Dermis microvascular lymphatic vessel endothelial cell (primary cell): Measurements from ENCODE around the gene LAMA1. TPM values are rescaled to one million over a fixed set of nuclear protein-coding genes. Genes with fewer than 3 reads are reported as not detected.
"Not testable (repeated sequence)": the region's sequence is repeated elsewhere in the genome, so short reads cannot be mapped to it uniquely, and the experiment has no call there.

Experiments used
- DNase-seq, 2 donors: peaks; one replicate each; pipeline versions ENCODE4 v3.0.0 to v3.0.0-alpha.2; 2010; ENCODE audit warnings: low read depth in 2 of 2
- total RNA-seq: library from RNA; depleted of rRNA; stranded (reverse); fragments of >200 nt; gene quantifications from 2 replicates; pipeline ENCODE4 v1.2.1, GENCODE V29; 2014

Gene LAMA1
- total RNA-seq, 1 donor from 2014 or later, result 0.13 TPM

GRCh38 chr18:6949800-6950586 lies 167.6 kb downstream of the LAMA1 start:
- no peak for DNase-seq

- no peak for DNase-seq
Observed at GRCh38 chr18:6948281-6949055, 169.1 kb downstream of the LAMA1 start.

GRCh38 chr18:6947338-6948030 lies 170.1 kb downstream of the LAMA1 start:
- DNase-seq, result no peak

GRCh38 chr18:6943143-6943542 lies 174.5 kb downstream of the LAMA1 start:
- no peak for DNase-seq

- DNase-seq, result no peak
Observed at GRCh38 chr18:6942742-6943141, 174.9 kb downstream of the LAMA1 start.

- DNase-seq, result no peak
Observed at GRCh38 chr18:6941996-6942395, 175.6 kb downstream of the LAMA1 start.

GRCh38 chr18:6940451-6940850 lies 177.1 kb downstream of the LAMA1 start:
- no peak for DNase-seq

- DNase-seq, result no peak
Observed at GRCh38 chr18:6939972-6940371, 177.6 kb downstream of the LAMA1 start.

GRCh38 chr18:6938403-6938802 lies 179.2 kb downstream of the LAMA1 start:
- not testable (repeated sequence) for DNase-seq

- no peak for DNase-seq
Observed at GRCh38 chr18:6938003-6938402, 179.6 kb downstream of the LAMA1 start.

GRCh38 chr18:6934859-6935258 lies 182.7 kb downstream of the LAMA1 start:
- no peak for DNase-seq

GRCh38 chr18:6929370-6930102 lies 188.1 kb downstream of the LAMA1 start:
- no peak for DNase-seq

- no peak for DNase-seq
Observed at GRCh38 chr18:6928359-6928758, 189.2 kb downstream of the LAMA1 start.

GRCh38 chr18:6927153-6927552 lies 190.4 kb downstream of the LAMA1 start:
- no peak for DNase-seq

GRCh38 chr18:6923220-6923619 lies 194.4 kb downstream of the LAMA1 start:
- no peak for DNase-seq

- DNase-seq, result no peak
Observed at GRCh38 chr18:6921571-6921970, 196.0 kb downstream of the LAMA1 start.

GRCh38 chr18:6920099-6920955 lies 197.3 kb downstream of the LAMA1 start:
- DNase-seq, result peak; percentile 50 to 54

GRCh38 chr18:6917072-6917471 lies 200.5 kb downstream of the LAMA1 start:
- no peak for DNase-seq

- no peak for DNase-seq
Observed at GRCh38 chr18:6901286-6901926, 216.2 kb downstream of the LAMA1 start.

GRCh38 chr18:6891788-6892187 lies 225.8 kb downstream of the LAMA1 start:
- no peak for DNase-seq
